ENCODE results near the gene PIP4K2A.
"Not testable (repeated sequence)": the region's sequence is repeated elsewhere in the genome, so short reads cannot be mapped to it uniquely, and the experiment has no call there.

GRCh38 chr10:22744858-22745257 is 30.5 kb upstream of the PIP4K2A start:
- not testable (repeated sequence) for TF ChIP-seq CTCF, POLR2A, EP300 (IDR thresholded peaks at IDR 0.05)
